Stomach (tissue), 9 donors: ENCODE data around the gene MOCS2. TPM values are rescaled to one million over a fixed set of nuclear protein-coding genes. Genes with fewer than 3 reads are reported as not detected.
A peak's percentile ranks its signal among the peaks of the same experiment; 100 is the strongest.

ENCODE experiments used
- DNase-seq, 2 donors: peaks; one replicate each; pipeline versions ENCODE4 v3.0.0 to v3.0.0-alpha.2; 2013 to 2019
- H3K27ac ChIP-seq, 5 donors: fragments of 200-600 bp in 4 of 5; sonication (generic) in 4 of 5; one replicate each; pipeline ENCODE4 v1.5.1; 2013 to 2019; ENCODE audit warnings: mild to moderate bottlenecking in 1 of 5, moderate library complexity in 1 of 5
- H3K27me3 ChIP-seq, 3 donors: fragments of 200-600 bp; sonication (generic); one replicate each; pipeline ENCODE4 v1.5.1; 2017 to 2019; ENCODE audit warnings: mixed run types in 1 of 3
- H3K36me3 ChIP-seq, 4 donors: fragments of 200-600 bp; sonication (generic); 1 replicate in 3 of 4; 2 replicates in 1 of 4; pipeline ENCODE4 v1.5.1; 2016 to 2019
- H3K4me1 ChIP-seq, 4 donors: fragments of 200-600 bp; sonication (generic); one replicate each; pipeline ENCODE4 v1.5.1; 2016 to 2019
- H3K4me3 ChIP-seq, 4 donors: fragments of 200-600 bp; sonication (generic) in 3 of 4; one replicate each; pipeline ENCODE4 v1.5.1; 2016 to 2019; ENCODE audit warnings: mild to moderate bottlenecking in 1 of 4
- H3K9me3 ChIP-seq, 4 donors: fragments of 200-600 bp; sonication (generic); one replicate each; pipeline ENCODE4 v1.5.1; 2016 to 2019
- CTCF ChIP-seq, 7 experiments: fragments of 450-650 bp in 4 of 7; fragments of 200-600 bp in 3 of 7; sonication (generic) in 3 of 7; IDR thresholded peaks; one replicate each; pipeline ENCODE4 v1.5.1; 2016 to 2019; ENCODE audit warnings: antibody characterized with exemption in 7 of 7, control low read depth in 2 of 7, mild to moderate bottlenecking in 1 of 7
- EP300 ChIP-seq: sonication (generic); formaldehyde crosslinking; IDR thresholded peaks from one replicate; pipeline ENCODE4 v1.6.1; 2017; ENCODE audit warnings: antibody characterized with exemption
- POLR2A ChIP-seq, 4 donors: fragments of 450-650 bp; IDR thresholded peaks; one replicate each; pipeline ENCODE4 v1.6.1; 2016; ENCODE audit warnings: antibody characterized with exemption in 4 of 4, control low read depth in 2 of 4, mild to moderate bottlenecking in 1 of 4, moderate library complexity in 1 of 4
- POLR2AphosphoS5 ChIP-seq, 3 donors: sonication (generic); formaldehyde crosslinking; IDR thresholded peaks; one replicate each; pipeline ENCODE4 v1.6.1; 2016; ENCODE audit warnings: antibody characterized with exemption in 3 of 3
- WGBS, 5 donors: extraction: QIAGEN DNeasy Blood & Tissue Kit in 3 of 5; methylation state at CpG; one replicate each; pipeline versions ENCODE4 v1.1.5 to v1.1.7; 2013 to 2018; 5-methylcytosine and 5-hydroxymethylcytosine counted together
- intact Hi-C: fragments of 100-400 bp; cut with DNase I; formaldehyde crosslinking; loops from one replicate; pipeline ENCODE4 v1.15.1; 2023; ENCODE audit warnings: low total_unique reads
- polyA plus RNA-seq, 3 donors: library from polyadenylated mRNA; stranded (reverse); fragments of 200-250 nt; gene quantifications; one replicate each; pipeline ENCODE4 v1.2.3, GENCODE V29; 2013
- total RNA-seq, 5 donors: library from RNA; depleted of rRNA; stranded (reverse); fragments of >200 nt; gene quantifications; one replicate each; pipeline versions ENCODE4 v1.1.0 to v1.2.3, GENCODE V29; 2014 to 2016
- donor health status: healthy with polysubstance abuse.
- donor health status: Bipolar disorder and iron deficiency.
- donor health status: healthy.

MOCS2 gene
- total and polyA plus RNA-seq, 8 donors, result 15.8 to 96.4 (median 39.1) TPM

- WGBS, 5 donors, result 40 to 55% (median 53%) methylated on average over 2 of the region's 2 CpGs
- intact Hi-C loops, result no loop called here
- no peaks in the 10 kb centered on the region for H3K9me3 ChIP-seq
Observed at GRCh38 chr5:53130266-53130665, 20.7 kb upstream of the MOCS2 start.

GRCh38 chr5:53128481-53128880 is 18.9 kb upstream of the MOCS2 start:
- no peak overlapping the region for H3K4me3 ChIP-seq
- no peaks in the 10 kb centered on the region for H3K27me3 ChIP-seq
- H3K27ac ChIP-seq, result no peak overlapping the region
- H3K4me1 ChIP-seq, result no peaks in the 10 kb centered on the region
- TF ChIP-seq CTCF (IDR thresholded peaks at IDR 0.05) (no peak), POLR2A (IDR thresholded peaks at IDR 0.05) (no peak), EP300 (no peak)
- H3K9me3 ChIP-seq, result no peaks in the 10 kb centered on the region
- H3K36me3 ChIP-seq, result no peaks in the 10 kb centered on the region
- WGBS, 5 donors, result 67 to 83% (median 74%) methylated on average over 1 of the region's 1 CpG
- intact Hi-C loops, result no loop called here
- no peak for DNase-seq

More at GRCh38 chr5:53130266-53130665, 20.7 kb upstream of the MOCS2 start:
- no peaks in the 10 kb centered on the region for H3K27me3 ChIP-seq
- no peak for TF ChIP-seq POLR2AphosphoS5 (IDR thresholded peaks at IDR 0.05)
- no peak for TF ChIP-seq CTCF (IDR thresholded peaks at IDR 0.05)
- H3K4me3 ChIP-seq, result no peak overlapping the region
- no peak overlapping the region for H3K27ac ChIP-seq
- no peaks in the 10 kb centered on the region for H3K4me1 ChIP-seq
- H3K36me3 ChIP-seq, result no peaks in the 10 kb centered on the region
- no peak for DNase-seq

- intact Hi-C loops, result no loop called here
- Histone ChIP-seq H3K4me3 (no peak overlapping the region), H3K4me1 (no peaks in the 10 kb centered on the region), H3K27me3 (no peaks in the 10 kb centered on the region), H3K9me3 (no peaks in the 10 kb centered on the region), H3K36me3 (no peaks in the 10 kb centered on the region), H3K27ac (no peak overlapping the region)
- 0 to 89% (median 45%) methylated on average over 1 of the region's 1 CpG for WGBS, 5 donors
- no peak for TF ChIP-seq POLR2AphosphoS5 (IDR thresholded peaks at IDR 0.05)
- TF ChIP-seq EP300, result no peak
- TF ChIP-seq CTCF (IDR thresholded peaks at IDR 0.05), result no peak
- no peak for TF ChIP-seq POLR2A (IDR thresholded peaks at IDR 0.05)
- DNase-seq, result no peak
Observed at GRCh38 chr5:53127107-53127506, 17.6 kb upstream of the MOCS2 start.

- Histone ChIP-seq H3K36me3 (no peaks in the 10 kb centered on the region), H3K27ac (no peak overlapping the region), H3K9me3 (no peaks in the 10 kb centered on the region), H3K27me3 (no peaks in the 10 kb centered on the region), H3K4me1 (no peaks in the 10 kb centered on the region), H3K4me3 (no peak overlapping the region)
- 91 to 94% (median 92%) methylated on average over 3 of the region's 3 CpGs for WGBS, 5 donors
- DNase-seq, result no peak
- TF ChIP-seq POLR2AphosphoS5 (IDR thresholded peaks at IDR 0.05) (no peak), CTCF (IDR thresholded peaks at IDR 0.05) (no peak), POLR2A (IDR thresholded peaks at IDR 0.05) (no peak), EP300 (no peak)
- intact Hi-C loops, result no loop called here
Observed at GRCh38 chr5:53126521-53126920, 17.0 kb upstream of the MOCS2 start.

- intact Hi-C loops, result no loop called here
- Histone ChIP-seq H3K27me3 (no peaks in the 10 kb centered on the region), H3K4me1 (no peaks in the 10 kb centered on the region), H3K27ac (no peak overlapping the region), H3K9me3 (no peaks in the 10 kb centered on the region), H3K4me3 (no peak overlapping the region), H3K36me3 (no peaks in the 10 kb centered on the region)
- TF ChIP-seq CTCF (IDR thresholded peaks at IDR 0.05), result peak in 1 of 7 experiments; percentile 8
- TF ChIP-seq EP300, result no peak
- no peak for DNase-seq
Observed at GRCh38 chr5:53123702-53124101, 14.1 kb upstream of the MOCS2 start.
